HT1080 (cell line): Measurements from ENCODE around the gene ZEB2. TPM values are rescaled to one million over a fixed set of nuclear protein-coding genes. Genes with fewer than 3 reads are reported as not detected.

Experiments
- DNase-seq: peaks from one replicate; pipeline ENCODE4 v3.0.0-alpha.2; 2015; ENCODE audit warnings: low read depth
- total RNA-seq: library from RNA; depleted of rRNA; stranded (reverse); fragments of >200 nt; shearing (Covaris generic); gene quantifications from 2 replicates; pipeline ENCODE4 v1.2.3, GENCODE V29; 2014

The ZEB2 gene
- total RNA-seq, 1 experiment from 2014 or later, result 13.1 TPM

DNA sequence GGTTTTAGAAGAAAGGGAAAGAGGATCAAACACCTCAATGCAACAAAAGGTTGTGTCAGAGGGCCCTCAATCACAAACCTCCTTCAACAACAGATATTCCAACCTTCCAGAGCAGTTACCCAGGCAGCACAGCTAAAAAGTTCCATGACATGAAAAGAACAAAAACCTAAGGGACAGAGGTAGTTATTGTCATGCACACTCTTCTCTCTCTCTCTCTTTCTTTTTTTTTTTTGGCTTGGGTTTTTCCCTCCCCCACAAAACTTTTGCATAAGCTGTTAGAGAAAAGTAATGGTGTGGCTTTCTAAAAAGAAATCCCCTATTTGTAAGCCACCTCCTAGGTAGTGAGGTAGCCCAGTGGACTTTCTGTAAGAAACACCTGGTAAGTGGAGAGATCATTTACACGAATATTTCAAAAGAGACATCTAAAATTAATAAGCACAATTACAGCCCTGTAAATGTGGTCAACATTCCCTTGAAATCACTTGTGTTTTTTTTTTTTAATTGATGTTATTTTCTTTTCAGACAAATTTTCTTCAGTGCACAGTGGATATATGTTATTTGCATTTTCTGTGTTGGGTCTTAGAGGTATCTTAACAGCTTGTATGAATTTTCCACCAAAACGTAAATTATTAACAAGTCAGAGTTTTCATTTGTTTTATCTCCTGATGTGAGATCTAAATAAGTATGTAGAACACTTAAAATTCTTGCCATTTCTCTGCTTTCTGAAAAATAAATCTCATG, 48.4 kb downstream of the ZEB2 start:
- no peak for DNase-seq

DNA sequence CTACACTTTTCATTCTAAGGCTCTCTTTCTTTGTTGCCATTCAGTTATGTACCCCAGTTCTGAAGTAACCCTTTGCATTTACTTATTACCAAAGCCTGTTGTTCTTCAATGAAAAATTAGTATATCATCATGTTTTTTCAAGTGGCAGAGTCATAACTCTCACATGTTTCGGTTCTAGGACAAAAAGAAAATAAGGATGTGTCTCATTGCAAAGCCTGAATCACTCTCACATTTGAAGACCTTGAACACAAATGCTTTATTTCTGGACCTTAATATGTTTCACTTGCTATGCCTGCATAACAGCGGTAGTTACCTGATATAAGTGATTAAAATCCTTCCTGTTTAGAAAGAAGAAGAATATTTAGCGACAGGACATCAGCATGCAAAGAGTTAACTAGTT, 49.1 kb downstream of the ZEB2 start:
- DNase-seq, result no peak

DNA sequence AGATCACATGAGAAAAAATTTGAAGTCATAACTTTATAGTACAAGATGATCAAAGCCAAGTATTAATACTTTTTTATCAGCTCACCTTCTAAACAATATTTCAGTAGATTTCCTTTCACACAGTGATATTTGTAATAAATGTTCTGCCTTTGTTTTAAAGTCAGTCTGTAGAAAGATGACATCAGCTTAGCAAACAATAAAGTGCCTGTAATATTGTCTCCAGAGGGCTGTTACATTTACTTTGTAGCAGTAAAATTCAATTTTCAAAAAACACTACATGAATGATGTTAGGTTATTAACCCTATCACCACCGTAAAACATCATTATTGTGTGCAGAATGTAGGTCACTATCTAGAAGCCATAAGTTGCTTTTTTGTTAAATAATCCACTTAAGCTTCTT, 49.6 kb downstream of the ZEB2 start:
- DNase-seq, result no peak

DNA sequence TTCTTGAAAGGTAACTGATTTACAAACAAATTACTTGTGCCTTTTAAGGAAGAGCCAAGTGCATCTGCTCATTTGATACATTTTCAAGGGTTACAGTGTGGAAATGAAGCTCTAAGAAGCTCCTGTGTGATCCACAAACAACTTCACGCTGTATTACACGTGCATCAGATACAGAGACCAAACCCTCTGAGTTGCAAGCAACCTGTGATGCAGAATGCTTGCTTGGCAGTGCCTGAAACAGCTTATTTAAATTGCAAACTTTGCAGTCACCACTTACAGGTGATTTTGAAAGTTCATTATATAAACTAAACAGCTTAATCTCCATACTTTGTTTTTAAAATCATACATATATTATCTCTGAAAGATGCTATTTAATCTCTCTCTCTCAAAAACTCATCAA, 50.1 kb downstream of the ZEB2 start:
- DNase-seq, result no peak

DNA sequence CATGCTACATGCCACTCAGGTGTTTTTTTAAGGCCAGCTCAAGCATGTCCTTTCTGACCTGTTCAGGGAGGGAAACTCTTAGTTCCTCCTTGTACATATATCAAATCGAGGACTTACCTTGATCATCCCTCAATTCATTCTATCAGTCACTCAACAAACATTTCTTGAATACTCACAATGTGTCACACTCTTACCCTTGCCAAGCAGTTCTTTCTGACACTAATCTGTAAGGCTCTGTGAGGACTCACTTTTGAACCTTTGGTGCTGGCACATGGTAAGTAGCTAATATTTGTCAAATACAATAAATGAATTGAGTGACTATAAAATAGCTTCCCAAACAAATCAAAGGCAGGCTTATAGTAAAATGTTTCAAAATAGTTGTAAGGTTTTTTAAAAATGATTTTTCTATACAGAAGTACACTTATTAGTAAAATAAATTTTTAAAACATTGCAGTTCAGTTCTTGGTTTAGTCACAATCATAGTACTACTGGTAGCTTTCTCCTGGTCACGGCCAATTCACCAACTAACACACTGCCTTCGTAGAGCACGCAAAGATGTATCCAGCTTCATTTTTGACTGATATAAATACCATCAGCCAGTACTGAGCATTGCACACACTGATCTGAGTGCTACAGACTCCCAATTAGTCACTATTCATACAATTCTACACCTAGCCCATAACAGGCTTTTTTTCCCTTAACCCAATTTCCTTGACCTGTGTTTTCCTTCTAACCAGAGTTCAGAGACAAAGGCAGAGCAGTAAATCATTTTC, 50.9 kb downstream of the ZEB2 start:
- DNase-seq, result no peak

DNA sequence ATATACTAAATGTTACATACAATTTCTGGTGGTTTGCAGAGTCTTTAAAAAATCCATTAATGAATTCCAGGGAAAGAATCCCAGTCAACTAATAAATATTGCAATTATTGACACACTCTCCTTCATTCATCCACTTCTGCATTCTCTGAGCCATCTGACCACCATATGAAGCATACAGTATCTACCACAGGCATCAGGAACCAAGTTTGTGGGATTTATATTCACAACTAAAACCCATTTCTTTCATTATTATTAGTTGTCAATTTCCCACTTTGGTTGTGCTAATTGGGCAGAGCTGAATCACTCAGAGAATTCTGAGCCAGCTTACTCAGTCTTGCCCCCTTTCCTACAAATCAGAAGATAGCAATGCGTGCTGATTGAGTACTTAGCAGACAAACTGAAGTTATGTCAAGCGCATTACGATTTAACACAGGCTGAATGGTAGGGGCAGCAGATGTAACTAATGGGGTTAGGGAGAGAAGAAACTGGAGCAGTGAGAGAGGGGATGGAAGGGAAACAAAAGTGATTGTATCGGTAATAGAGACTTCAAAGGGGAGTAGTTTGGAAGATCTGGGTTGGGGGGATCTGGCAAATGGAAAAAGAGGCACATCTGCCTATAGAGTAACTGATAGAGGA, 52.3 kb downstream of the ZEB2 start:
- DNase-seq, result no peak

DNA sequence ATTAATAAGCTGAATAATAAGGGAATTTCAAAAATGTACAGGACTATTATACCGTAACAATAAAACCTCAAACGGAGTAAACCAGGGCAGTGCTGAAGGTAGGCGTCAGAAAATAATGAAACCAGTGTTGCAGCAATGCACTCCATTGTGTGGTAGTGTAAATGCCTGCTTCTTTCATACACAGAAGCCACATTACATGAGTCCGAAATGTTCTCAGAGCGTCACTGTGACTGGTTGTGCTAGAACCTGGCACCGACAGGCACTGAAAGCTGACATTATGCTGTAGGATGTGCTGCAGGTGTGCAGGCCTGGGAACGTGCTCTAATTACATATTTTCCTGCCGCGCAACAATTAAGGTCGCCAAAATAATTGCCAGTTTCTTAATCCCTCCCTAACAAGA, 53.3 kb downstream of the ZEB2 start:
- DNase-seq, result no peak

DNA sequence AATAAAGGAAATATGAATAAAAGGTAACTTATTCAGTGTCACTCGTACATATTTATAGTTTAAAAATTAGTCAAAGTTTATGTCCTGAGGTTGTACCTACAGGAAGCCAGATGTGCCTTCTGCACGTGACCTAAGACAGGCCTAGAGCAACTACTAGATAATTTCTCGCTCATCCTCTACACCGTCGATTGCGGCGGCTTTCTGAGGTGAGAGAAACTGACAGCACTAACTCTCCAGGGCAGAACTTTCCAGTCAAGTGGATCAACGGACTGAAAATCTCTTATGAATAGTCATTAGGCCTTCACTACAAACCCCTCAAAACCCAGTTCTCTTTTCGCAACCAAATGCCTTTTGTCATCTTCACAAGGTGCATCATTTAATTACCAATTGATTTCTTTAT, 54.2 kb downstream of the ZEB2 start:
- DNase-seq, result no peak

DNA sequence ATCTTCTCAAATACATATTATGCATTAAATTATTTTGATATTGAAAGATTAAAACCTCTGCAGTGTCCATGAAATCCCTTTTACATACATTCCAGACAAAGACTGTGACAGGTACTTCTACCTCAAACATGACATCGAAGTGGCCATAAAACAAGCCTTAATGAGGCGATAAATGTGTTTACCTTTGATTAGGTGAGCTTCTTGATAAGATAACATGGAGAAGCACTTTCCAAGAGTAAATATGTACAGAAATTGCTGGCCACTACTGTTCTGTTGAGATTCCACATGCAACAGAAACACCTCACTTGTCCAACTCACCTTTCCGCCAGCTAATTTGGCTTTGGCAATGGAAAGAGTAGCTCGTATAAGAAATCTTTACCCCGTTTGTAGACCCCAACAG, 55.2 kb downstream of the ZEB2 start:
- no peak for DNase-seq

DNA sequence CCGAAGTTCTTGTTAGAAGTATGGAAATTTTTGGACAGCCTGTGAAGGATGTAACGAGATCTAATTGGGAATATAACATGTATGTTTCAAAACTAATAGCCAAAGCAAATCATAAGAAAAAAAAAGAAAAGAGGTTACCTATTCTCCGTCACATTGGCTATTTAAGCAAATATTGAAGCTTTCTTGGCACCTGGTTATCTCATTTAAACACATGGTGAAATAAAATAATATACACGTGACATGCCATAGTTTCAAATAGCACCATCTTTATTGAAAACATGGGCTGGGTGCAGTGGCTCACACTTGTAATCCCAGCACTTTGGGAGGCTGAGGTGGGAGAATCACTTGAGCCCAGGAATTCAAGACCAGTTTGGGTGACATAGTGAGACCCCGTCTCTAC, 56.7 kb downstream of the ZEB2 start:
- DNase-seq, result no peak

DNA sequence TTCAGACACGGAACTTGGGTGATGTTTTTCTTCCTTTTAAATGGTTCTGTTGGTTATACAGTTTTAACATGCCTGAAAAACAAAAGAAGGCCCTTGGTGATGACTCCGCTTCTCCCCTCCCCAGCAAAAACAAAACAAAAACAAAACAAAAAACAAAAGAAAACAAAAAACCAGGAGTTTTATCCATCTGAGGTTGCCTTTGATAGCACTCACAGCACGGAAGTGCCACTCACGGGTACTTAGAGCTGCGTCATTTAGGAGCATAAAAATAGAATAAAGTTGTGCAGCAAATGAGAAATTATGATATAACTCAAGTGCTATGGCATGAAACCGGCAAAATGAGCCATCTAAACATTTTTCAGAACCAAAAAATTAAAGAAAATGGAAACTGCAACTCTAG, 57.7 kb downstream of the ZEB2 start:
- DNase-seq, result no peak

DNA sequence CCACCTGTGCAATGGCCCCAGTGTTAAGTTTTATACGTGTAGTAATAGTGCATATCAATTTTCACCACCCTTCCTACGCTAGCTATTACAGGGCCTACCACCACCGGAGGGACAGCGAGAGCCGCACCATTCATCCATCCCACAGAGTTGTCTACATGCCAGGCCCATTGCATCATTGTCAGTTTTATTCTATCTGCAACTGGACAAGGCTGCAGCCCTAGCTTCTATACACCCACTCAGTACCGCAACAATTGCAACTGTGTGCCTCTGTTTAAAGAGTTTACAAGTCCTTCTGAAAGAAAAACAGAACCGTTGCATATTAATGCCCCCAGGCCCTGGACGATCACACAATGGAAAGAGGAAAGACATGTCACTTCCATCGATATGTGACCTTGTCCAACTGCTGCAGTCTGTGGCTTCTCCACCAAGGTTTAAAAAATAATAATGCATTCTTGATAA, 58.6 kb downstream of the ZEB2 start:
- no peak for DNase-seq

DNA sequence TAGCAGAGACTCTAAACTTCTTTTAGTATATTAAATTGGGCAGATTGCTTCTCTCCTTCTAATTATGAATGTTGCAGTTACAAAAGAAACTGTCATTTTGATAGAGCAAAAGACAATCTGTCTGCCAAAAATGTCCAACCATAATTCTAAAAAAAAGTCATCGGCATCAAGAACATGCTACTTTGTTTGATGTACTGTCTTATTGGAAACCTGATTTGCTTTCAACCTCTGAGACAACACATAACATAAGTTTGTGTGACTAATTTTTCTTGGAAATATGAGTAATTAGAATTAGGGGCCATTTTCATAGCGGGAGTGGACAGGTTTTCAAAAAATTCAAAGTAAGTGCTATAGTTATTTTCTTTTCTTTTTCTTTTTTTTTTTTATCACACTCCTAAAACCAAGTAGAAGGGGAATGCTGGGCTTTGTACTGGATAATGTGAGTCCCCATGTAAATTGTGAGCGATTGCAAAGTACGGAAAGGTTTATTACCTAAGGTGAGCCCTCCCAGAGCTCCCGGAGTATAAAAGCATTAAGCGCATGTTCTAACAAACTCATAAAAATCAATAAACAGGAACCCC, 59.1 kb downstream of the ZEB2 start:
- no peak for DNase-seq

DNA sequence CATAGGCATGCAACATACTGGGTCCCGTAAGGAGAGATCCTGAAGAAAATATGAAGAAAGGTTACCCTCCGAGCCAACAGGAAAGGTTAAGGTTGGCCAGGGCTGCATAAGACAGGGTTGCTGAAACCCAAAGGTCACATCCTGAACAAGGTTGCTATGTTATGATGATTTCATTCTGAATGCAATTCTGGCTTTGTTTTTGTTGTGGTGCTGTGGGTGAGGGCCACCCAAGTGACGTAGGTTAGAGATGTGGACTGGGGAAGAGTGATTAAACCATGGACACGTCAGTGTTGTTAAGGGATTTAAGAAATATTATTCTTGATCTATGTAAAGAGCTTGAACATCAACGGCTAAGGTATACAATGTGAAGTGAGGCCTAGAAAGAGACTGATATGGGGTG, 60.0 kb downstream of the ZEB2 start:
- DNase-seq, result no peak

DNA sequence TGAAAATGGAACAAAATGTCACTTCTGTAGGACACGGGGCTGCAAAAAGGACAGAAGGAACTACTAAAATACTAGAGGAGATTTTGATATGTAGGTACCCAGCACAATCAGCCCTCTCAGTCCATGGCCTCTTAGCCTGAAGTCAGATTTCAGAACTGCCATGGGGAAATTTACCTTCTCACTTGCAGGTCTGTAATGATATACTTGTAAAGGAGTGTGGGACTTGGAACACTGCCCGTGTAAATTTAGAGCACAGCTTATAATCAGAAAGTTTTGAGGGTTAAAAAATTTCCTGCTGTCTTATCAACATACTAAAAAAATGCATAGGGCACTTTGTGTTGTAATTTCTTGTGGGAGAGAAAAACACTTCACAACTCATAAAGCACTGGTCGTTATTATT, 60.6 kb downstream of the ZEB2 start:
- no peak for DNase-seq

DNA sequence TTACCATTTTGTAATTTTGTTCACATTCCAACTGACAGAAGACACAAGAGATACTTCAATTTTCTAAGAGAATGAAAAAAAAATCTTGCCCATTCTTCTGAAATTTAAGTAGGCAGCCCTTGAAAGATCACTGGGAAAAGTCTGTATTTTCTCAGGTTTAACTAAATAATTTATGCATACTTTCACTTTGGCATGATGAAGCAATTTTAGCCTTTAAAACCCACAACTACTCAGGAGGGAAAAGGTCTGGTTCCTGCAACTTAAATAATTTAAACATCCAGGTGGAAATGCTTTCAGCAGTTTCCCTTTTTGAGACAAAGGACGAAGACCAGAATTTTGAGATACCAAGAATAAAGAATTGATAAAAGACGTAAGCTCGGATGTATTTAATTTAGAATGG, 61.4 kb downstream of the ZEB2 start:
- no peak for DNase-seq

DNA sequence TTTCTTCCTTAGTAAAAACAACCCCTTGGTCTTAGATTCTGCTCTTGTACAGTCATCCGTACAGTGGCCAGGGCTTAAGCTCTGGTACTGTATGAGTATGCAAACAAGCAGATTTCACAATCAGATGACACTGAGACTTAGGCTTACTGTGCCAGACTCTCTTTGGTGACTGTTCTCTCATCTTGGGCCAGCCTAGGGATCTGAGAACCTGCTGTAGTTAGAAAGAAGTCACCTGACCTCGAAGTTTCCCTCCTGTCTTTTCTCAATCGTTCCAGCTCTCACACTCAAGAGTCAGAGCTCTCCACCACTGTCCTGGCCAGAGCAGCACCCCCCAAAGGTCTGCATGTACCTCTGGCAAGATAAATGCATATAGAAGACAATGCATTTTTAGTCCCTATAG, 63.2 kb downstream of the ZEB2 start:
- peak; percentile 45 for DNase-seq

DNA sequence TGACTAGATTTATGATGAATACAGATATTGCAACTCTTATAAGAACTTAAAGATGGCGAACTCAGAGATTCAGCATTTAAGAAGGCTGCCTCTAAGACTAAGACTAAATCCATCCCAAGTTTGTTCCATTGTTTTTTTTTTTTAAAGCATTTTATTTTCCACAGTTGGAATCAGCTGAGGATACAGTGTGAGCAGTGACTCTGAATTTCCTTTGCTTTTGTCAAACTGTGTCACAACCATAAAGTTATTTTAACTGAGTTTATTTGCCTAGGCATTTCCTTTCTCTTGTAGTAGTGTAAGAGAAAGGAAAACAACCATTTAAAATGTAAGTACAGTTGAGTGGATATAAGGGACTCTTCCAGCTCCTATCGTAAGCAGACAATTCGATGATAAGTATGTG, 63.9 kb downstream of the ZEB2 start:
- no peak for DNase-seq

DNA sequence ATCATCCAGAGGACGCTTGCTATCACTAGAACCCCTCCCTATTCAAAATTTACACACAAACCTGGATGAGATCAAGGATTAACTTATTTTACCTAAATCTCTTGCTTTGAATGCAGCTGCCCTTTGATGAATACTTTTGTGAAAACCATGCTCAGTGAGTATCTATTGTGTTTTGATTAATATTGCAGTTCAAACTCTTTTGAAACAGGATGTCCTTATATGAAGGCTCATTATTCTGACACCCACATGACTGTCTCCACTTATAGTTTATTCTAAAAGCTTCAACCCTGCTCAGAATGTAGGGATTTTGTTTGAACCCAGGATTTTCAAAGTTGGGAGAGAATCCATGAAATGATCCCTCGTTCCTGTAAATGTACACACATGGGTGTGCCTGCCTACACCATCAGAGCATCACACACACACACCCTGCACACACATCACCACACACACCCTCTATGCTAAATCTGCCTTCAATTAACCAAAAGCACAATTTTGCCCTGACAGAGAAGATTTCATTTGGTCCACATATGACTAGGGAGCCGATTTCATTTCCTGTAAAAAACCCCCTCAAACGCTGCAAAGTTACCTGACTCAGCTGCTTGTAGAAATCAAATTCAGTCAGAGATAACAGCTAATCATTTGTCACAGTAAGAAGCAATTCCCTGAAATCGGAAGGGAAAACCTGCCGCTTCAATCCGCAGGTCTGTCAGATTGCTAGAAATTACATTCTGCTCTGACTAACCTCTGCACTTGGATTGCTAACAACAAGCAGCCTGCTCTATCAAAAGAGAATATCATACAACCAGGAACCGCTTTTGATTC, 65.2 kb downstream of the ZEB2 start:
- DNase-seq, result no peak

DNA sequence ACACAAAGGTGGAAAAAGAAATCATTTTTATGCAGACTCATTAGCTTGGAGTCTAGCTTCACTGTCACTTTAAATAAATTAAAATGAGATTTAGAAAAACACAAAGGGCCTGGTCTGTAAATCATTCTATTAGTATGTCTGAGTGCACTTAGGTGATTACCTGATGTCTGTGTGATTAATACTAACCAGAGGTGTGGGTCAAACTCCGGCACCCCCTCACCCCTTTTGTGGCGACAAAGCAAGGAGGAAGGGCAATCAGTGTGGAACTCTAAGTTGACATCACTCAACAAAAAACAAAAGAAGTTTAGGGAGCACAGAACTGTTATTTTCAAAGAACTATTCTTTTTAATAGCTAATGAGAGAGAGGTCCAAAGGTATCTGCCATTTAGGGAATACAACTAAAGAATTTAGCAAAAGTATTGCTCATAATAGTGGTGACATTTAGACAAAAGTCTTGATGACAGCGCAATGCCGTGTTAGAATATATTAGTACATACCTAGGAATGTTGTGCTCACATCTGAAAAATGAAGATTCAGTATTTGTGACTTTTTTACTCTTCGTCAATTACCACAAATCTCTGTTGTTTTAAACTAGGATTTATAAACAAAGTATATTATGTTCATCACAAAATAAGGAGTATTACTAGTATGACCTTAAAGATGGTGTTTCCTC, 66.3 kb downstream of the ZEB2 start:
- no peak for DNase-seq

DNA sequence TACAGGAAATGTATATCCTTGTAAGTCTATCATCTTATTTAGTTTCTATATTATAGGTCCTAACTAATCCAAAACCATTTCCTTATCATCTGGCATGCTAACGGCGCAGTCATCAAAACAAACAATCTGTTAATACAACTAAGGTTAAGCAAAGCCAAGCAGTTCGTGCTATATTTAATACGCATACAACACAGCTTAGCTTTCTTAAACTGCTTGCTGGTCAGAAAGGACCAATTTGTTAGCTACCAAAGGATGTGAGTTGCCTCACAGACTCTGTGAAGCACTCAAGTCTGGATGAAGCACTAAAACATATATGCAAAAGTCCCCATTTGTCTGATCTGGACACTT, 67.0 kb downstream of the ZEB2 start:
- DNase-seq, result no peak
